Smooth muscle cell (in vitro differentiated cells): Measurements from ENCODE around the gene TYW1B. TPM values are rescaled to one million over a fixed set of nuclear protein-coding genes. Genes with fewer than 3 reads are reported as not detected.
A peak's percentile ranks its signal among the peaks of the same experiment; 100 is the strongest.
"Not testable (repeated sequence)": the region's sequence is repeated elsewhere in the genome, so short reads cannot be mapped to it uniquely, and the experiment has no call there.

Experiments
- DNase-seq: peaks from one replicate; lab custom pipeline; 2025; ENCODE audit not compliant: unreplicated experiment; lab: John Stamatoyannopoulos, UW
- H2AFZ ChIP-seq: fragments of 200-600 bp; sonication (generic); 2 replicates; pipeline ENCODE4 v1.6.0; 2016; ENCODE audit warnings: antibody characterized with exemption, low read depth, mild to moderate bottlenecking
- H3F3A ChIP-seq: fragments of 200-600 bp; sonication (generic); 2 replicates; pipeline ENCODE4 v1.6.0; 2017; ENCODE audit warnings: antibody characterized with exemption, low read depth
- H3K27ac ChIP-seq: fragments of 200-600 bp; sonication (generic); 2 replicates; pipeline ENCODE4 v1.5.1; 2016; ENCODE audit warnings: low read depth, mild to moderate bottlenecking
- H3K27me3 ChIP-seq: fragments of 200-600 bp; sonication (generic); 2 replicates; pipeline ENCODE4 v1.6.1; 2016; ENCODE audit warnings: low read depth, mild to moderate bottlenecking
- H3K36me3 ChIP-seq: fragments of 200-600 bp; sonication (generic); 2 replicates; pipeline ENCODE4 v1.5.1; 2016; ENCODE audit warnings: low read depth
- H3K4me1 ChIP-seq: fragments of 200-600 bp; sonication (generic); 2 replicates; pipeline ENCODE4 v1.5.1; 2016; ENCODE audit warnings: low read depth
- H3K4me2 ChIP-seq: fragments of 200-600 bp; sonication (generic); 2 replicates; pipeline ENCODE4 v1.6.0; 2016; ENCODE audit warnings: mild to moderate bottlenecking
- H3K4me3 ChIP-seq: fragments of 200-600 bp; sonication (generic); 2 replicates; pipeline ENCODE4 v1.5.1; 2016; ENCODE audit warnings: mild to moderate bottlenecking
- H3K79me2 ChIP-seq: fragments of 200-600 bp; sonication (generic); 2 replicates; pipeline ENCODE4 v1.6.0; 2016; ENCODE audit warnings: low read depth, mild to moderate bottlenecking
- H3K9ac ChIP-seq: fragments of 200-600 bp; sonication (generic); 2 replicates; pipeline ENCODE4 v1.6.0; 2016; ENCODE audit warnings: low read depth
- H3K9me3 ChIP-seq: fragments of 200-600 bp; sonication (generic); replicated peaks from 2 replicates; pipeline ENCODE4 v1.5.1; 2016; ENCODE audit warnings: low read depth
- H4K20me1 ChIP-seq: fragments of 200-600 bp; sonication (generic); 2 replicates; pipeline ENCODE4 v1.6.0; 2016; ENCODE audit warnings: low read depth
- WGBS: methylation state at CpG from one replicate; pipeline ENCODE4 v1.1.7; 2016; ENCODE audit warnings: low lambda C conversion rate; 5-methylcytosine and 5-hydroxymethylcytosine counted together
- polyA plus RNA-seq: library from polyadenylated mRNA; unstranded; fragments of >200 nt; fragmentation: Nextera tagmentation; extraction: Ambion mirVana; gene quantifications from 2 replicates; pipeline ENCODE4 v1.2.1, GENCODE V29; 2016
- total RNA-seq: library from RNA; depleted of rRNA; stranded (reverse); fragments of >200 nt; gene quantifications from 2 replicates; pipeline ENCODE4 v1.2.3, GENCODE V29; 2014
- TF ChIP-seq, protein P1 (sequence below): fragments of 200-600 bp; sonication (generic); IDR thresholded peaks from 2 replicates; pipeline ENCODE4 v1.5.1; 2017; ENCODE audit warnings: borderline replicate concordance, mild to moderate bottlenecking, antibody characterized with exemption; ENCODE audit not compliant: insufficient read depth, poor library complexity, severe bottlenecking

Gene TYW1B
- total and polyA plus RNA-seq, 2 experiments from 2014 or later, result 0.40 to 0.75 TPM

DNA sequence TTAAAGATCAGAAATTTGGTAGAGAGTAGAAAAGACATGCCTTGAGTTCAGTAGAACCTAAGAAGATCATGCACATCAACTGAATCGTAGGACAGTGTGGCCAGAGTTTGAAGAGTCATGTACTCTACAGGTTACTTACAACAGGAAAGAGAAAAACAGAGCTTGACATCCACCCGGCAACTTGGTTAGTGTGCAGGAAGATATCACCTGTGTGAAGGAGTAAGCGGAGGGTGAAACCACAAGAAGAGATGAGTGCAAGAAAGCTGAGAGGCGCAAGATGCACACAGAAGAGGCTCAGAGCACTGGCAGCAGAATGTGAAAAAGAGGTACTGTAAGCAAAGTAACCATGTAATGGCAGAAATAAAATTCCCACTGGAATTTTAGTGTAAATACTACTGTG, 179.4 kb downstream of the TYW1B start:
- not testable (repeated sequence) for H3K9ac ChIP-seq, H3K4me2 ChIP-seq, H3K27ac ChIP-seq, DNase-seq, H4K20me1 ChIP-seq, H3K27me3 ChIP-seq, H3K36me3 ChIP-seq, H3K9me3 ChIP-seq, H3K79me2 ChIP-seq, H3K4me3 ChIP-seq, H3K4me1 ChIP-seq, H2AFZ ChIP-seq
- H3F3A ChIP-seq, result peaks cover 11% of the 10 kb centered on the region
- 93% methylated on average over 4 of the region's 4 CpGs for WGBS

DNA sequence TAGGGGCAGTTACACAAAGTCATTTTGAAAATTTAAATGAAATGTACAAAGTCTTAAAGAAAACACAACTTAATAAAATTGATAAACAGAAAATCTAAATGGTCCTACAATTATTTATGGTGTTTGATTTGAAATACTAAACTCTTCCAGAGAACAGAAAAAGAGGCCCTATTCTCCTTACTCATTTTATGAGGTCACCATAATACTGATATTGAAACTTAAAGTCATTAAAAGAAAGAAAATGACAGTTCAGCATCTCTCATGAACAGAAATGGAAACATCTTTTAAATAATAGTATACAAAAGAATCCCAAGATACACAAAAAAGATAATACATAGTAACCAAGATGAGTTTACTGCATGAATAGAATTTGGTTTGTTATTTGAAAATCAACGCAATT, 184.3 kb downstream of the TYW1B start:
- not testable (repeated sequence) for H2AFZ ChIP-seq, H3K27me3 ChIP-seq, H3K4me1 ChIP-seq, H3F3A ChIP-seq, H3K9ac ChIP-seq, H3K79me2 ChIP-seq, H3K36me3 ChIP-seq, H3K9me3 ChIP-seq, H3K4me2 ChIP-seq, H4K20me1 ChIP-seq, H3K27ac ChIP-seq, H3K4me3 ChIP-seq, DNase-seq
- WGBS, result 78% methylated on average over 1 of the region's 1 CpG

DNA sequence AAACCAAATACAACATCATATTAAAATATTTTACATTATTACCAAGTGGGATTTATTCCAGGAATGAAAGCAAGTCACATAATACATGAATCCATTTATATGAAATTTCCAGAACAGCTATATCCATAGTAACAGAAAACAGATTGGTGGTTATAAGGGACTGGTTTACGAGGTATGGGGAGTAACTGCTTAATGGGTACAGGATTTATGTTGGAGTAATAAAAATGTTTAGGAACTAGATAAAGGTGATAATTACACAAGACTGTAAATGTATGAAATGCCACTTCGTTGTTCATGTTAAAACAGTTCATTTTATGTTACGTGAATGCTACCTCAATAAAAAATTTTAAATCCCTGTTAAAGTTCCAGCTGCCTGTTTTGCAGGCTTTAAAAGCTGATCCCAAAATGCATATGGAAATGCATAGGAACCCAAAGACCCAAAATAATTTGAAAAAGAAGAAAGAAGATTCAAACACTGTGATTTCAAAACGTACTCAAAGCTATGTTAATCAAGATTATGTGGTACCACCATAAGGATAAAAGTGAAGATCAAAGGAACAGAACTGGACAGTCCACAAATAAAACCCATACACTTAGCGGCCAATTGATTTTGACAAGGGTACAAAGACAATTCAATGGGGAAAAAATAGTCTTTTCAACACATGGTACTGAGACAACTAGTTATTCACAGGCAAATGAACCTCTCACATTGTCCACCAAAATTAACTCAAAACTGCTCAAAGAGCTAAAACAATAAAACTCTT, 186.3 kb downstream of the TYW1B start:
- not testable (repeated sequence) for H3F3A ChIP-seq, H3K9me3 ChIP-seq, H3K27ac ChIP-seq, H3K79me2 ChIP-seq, H3K27me3 ChIP-seq, H3K4me2 ChIP-seq, H3K4me3 ChIP-seq, H3K9ac ChIP-seq, H2AFZ ChIP-seq, H3K4me1 ChIP-seq, H3K36me3 ChIP-seq, H4K20me1 ChIP-seq, DNase-seq
- WGBS, result 39% methylated on average over 5 of the region's 5 CpGs

DNA sequence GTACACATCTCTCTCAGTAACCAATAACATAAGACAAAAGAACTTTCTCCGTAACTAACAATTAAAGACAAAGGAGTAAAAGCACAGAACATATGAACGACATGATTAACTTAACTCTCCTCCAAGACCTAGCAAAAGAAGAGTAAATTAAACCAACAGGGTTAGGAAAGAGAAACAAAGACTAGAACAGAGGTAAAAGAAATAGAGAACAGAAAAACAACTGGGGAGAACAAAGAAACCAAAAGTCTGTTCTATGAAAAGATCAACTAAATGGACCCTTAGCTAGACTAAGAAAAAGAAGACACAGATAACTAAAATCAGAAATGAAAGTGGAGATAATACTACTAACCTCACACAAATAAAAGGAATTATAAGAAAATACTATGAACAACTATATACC, 187.3 kb downstream of the TYW1B start:
- H3K36me3 ChIP-seq, H3K4me1 ChIP-seq, H4K20me1 ChIP-seq, H2AFZ ChIP-seq, H3F3A ChIP-seq, H3K9me3 ChIP-seq, H3K27me3 ChIP-seq, H3K79me2 ChIP-seq, H3K9ac ChIP-seq, H3K4me2 ChIP-seq, H3K4me3 ChIP-seq, DNase-seq, H3K27ac ChIP-seq: not testable (repeated sequence)
- WGBS, result 86% methylated on average over 2 of the region's 2 CpGs

DNA sequence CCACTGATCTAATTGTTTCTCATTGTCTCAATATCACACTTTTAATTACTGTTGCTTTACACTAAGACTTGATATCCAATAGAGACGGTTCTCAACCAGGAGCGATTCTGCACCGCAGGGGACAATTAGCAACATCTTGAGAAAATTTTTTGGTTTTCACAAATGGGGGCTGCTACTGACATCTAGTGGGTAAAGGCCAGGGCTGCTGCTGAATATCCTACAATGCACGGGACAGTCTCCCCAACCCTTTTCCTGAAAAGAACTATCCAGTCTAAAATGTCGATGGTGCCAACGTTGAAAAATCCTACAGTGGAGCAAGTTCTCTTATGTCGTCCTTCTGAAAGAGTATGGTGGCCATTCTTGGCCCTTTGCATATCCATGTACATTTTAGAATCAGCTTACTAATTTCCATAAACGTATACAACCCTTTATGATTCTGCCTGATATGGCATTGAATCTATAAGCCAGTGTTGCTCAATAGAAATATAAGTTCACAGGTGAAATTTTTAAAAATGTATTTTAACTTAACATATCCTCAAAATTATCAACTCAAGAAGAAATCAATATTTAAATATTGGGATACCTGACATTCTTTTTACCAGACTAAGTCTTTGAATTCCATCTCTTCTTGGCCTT, 192.6 kb downstream of the TYW1B start:
- H4K20me1 ChIP-seq, H2AFZ ChIP-seq, H3K9ac ChIP-seq, H3K4me3 ChIP-seq, H3K27me3 ChIP-seq, H3K4me2 ChIP-seq, H3K79me2 ChIP-seq, H3K27ac ChIP-seq, DNase-seq, H3K4me1 ChIP-seq, H3F3A ChIP-seq, H3K9me3 ChIP-seq, H3K36me3 ChIP-seq: not testable (repeated sequence)
- WGBS, result 24% methylated on average over 8 of the region's 8 CpGs
- TF ChIP-seq, protein P1, sequence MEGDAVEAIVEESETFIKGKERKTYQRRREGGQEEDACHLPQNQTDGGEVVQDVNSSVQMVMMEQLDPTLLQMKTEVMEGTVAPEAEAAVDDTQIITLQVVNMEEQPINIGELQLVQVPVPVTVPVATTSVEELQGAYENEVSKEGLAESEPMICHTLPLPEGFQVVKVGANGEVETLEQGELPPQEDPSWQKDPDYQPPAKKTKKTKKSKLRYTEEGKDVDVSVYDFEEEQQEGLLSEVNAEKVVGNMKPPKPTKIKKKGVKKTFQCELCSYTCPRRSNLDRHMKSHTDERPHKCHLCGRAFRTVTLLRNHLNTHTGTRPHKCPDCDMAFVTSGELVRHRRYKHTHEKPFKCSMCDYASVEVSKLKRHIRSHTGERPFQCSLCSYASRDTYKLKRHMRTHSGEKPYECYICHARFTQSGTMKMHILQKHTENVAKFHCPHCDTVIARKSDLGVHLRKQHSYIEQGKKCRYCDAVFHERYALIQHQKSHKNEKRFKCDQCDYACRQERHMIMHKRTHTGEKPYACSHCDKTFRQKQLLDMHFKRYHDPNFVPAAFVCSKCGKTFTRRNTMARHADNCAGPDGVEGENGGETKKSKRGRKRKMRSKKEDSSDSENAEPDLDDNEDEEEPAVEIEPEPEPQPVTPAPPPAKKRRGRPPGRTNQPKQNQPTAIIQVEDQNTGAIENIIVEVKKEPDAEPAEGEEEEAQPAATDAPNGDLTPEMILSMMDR, result peak; percentile 39

DNA sequence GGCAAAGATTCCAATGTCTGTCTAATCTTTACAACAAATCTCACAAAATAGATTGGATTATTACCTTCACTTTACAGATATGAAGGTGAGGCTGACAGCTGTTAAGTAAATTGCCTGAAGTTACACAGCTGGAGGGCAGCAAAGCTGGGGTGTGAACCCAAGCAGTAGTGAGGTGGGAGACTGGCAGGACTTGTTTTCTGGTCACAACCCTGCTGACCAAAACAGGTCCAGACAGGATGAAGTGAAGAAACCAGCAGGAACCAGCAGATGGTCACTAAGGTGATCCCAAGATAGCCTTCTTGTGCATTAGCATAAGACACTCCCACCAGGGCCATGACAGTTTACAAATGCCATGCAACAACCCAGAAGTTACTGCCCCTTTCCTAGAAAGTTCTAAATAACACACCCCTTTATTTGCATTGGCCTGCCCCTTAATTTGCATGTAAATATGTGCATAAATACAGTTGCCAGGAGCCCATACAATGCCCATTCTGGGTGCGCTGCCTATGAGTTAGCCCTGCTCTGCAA, 195.2 kb downstream of the TYW1B start:
- H3K4me3 ChIP-seq, H3K4me2 ChIP-seq, H3K4me1 ChIP-seq, H4K20me1 ChIP-seq, H3K27ac ChIP-seq, H3K36me3 ChIP-seq, H3K9ac ChIP-seq, H2AFZ ChIP-seq, H3K27me3 ChIP-seq, H3K79me2 ChIP-seq, H3K9me3 ChIP-seq, H3F3A ChIP-seq, DNase-seq: not testable (repeated sequence)
- WGBS, result 90% methylated on average over 1 of the region's 1 CpG

DNA sequence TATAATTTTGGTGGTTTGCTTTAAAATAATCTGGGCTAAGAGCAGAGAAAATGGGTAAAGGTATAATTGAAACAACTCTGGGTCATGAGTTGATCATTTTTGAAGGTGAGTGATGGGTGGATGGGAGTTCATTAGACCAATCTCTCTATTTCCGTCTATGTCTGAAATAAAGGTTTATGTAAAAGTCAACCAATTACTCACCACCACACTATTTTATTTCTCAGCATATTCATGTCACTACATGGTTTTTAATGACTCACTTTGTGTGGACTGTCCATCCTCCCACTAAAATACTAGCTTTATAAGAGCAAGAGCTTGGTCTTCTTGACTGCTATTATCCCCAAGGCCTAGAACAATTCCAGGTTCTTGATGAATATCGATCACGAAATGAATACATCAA, 199.6 kb downstream of the TYW1B start:
- not testable (repeated sequence) for H3K9ac ChIP-seq, H3K4me3 ChIP-seq, H3K27ac ChIP-seq, H2AFZ ChIP-seq, H3K79me2 ChIP-seq, H3K27me3 ChIP-seq, H4K20me1 ChIP-seq, H3K4me2 ChIP-seq, H3K9me3 ChIP-seq, DNase-seq, H3K36me3 ChIP-seq, H3K4me1 ChIP-seq, H3F3A ChIP-seq
- WGBS, result 59% methylated on average over 1 of the region's 3 CpGs
